ENCODE measurements around the gene EOGT.

EOGT gene

DNA sequence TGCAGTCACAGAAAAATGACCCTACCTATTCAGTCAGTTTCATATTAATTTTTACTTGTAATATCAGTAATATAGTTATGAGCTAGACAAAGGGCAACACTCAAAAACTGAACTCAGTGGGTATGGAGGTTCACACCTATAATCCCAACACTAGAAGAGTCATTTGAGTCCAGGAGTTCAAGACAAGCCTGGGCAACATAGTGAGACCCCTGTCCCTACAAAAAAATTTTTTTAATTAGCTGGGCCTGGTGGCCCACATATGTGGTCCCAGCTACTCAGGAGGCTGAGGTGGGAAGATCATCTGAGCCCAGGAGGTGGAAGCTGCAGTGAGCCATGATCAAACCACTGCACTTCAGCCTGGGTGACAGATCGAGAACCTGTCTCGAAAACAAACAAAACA, 35.5 kb upstream of the EOGT start:
- no peak for TF ChIP-seq CTCF (IDR thresholded peaks at IDR 0.05; ENCODE audit: extremely low read depth, insufficient read depth, missing control alignments)
- DNase-seq (ENCODE audit: low spot score): no peak
- in situ Hi-C loops (cut with MboI; ENCODE audit: low pct_unique_long_range_greater_than_20kb, low sequenced_read_pairs, unreplicated experiment): no loop called here

- TF ChIP-seq CTCF (IDR thresholded peaks at IDR 0.05; ENCODE audit: extremely low read depth, insufficient read depth, missing control alignments): no peak
- in situ Hi-C loops (cut with MboI; ENCODE audit: low pct_unique_long_range_greater_than_20kb, low sequenced_read_pairs, unreplicated experiment): no loop called here
- no peak for DNase-seq (ENCODE audit: low spot score)
These were observed 31.1 kb upstream of the EOGT start for GRCh38 chr3:69044608-69045007.

DNA sequence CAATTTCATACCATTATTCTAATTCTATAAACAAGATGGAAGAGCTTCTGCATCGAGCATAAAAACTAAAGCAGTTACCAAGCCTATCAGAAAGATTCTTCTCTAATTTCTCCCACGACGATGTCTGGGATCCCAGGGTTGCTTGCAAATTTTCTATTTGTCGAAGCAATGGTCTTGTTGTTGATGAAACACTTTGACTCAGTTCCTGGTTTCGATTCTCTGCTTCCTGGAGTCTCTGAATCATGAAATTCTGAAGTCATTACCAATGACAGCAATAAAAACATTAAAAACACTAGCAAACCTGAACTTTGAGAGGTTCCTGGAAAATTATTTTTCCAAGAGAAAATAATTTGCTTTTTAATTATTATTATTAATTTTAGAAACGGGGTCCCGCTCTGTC, 20.0 kb upstream of the EOGT start:
- no peak for TF ChIP-seq CTCF (IDR thresholded peaks at IDR 0.05; ENCODE audit: extremely low read depth, insufficient read depth, missing control alignments)
- no peak for DNase-seq (ENCODE audit: low spot score)
- in situ Hi-C loops (cut with MboI; ENCODE audit: low pct_unique_long_range_greater_than_20kb, low sequenced_read_pairs, unreplicated experiment): no loop called here

DNA sequence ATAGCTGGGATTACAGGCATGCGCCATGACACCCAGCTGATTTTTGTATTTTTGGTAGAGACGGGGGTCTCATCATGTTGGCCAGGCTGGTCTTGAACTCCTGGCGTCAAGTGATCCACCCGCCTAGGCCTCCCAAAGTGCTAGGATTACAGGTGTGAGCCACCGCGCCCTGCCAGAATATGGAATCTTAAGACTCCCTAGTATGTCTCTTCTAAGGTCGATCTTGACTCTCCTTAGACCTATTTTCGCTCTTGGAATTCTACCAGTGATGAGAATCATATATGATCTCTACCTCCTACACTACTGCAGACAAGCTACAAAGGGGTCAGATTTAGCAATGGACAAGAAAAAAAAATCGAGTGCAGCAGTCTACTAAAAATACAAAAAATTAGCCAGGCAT, 19.3 kb upstream of the EOGT start:
- in situ Hi-C loops (cut with MboI; ENCODE audit: low pct_unique_long_range_greater_than_20kb, low sequenced_read_pairs, unreplicated experiment): no loop called here
- no peak for TF ChIP-seq CTCF (IDR thresholded peaks at IDR 0.05; ENCODE audit: extremely low read depth, insufficient read depth, missing control alignments)
- no peak for DNase-seq (ENCODE audit: low spot score)

DNA sequence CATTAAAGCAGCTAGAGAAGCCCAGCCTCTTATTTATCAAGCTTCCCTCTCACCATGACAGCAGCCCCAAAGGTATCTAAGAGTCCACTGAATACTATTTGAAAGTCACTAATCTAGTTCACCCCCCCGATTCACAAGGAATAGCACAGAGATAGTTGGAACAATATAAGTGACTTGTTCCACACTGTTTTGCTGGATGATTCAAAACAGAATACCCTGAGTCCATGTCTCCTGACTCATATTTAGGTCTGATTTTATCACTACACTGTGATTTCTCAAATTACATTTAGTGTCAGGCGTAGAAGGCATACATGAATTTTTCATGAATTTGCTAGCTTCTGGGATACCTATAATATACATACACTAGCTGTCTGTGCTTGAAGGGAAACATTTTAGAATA, 18.7 kb upstream of the EOGT start:
- no peak for DNase-seq (ENCODE audit: low spot score)
- in situ Hi-C loops (cut with MboI; ENCODE audit: low pct_unique_long_range_greater_than_20kb, low sequenced_read_pairs, unreplicated experiment): no loop called here
- no peak for TF ChIP-seq CTCF (IDR thresholded peaks at IDR 0.05; ENCODE audit: extremely low read depth, insufficient read depth, missing control alignments)

- DNase-seq (ENCODE audit: low spot score): no peak
- in situ Hi-C loops (cut with MboI; ENCODE audit: low pct_unique_long_range_greater_than_20kb, low sequenced_read_pairs, unreplicated experiment): no loop called here
- no peak for TF ChIP-seq CTCF (IDR thresholded peaks at IDR 0.05; ENCODE audit: extremely low read depth, insufficient read depth, missing control alignments)
These were observed 18.2 kb upstream of the EOGT start for GRCh38 chr3:69031635-69032034.

DNA sequence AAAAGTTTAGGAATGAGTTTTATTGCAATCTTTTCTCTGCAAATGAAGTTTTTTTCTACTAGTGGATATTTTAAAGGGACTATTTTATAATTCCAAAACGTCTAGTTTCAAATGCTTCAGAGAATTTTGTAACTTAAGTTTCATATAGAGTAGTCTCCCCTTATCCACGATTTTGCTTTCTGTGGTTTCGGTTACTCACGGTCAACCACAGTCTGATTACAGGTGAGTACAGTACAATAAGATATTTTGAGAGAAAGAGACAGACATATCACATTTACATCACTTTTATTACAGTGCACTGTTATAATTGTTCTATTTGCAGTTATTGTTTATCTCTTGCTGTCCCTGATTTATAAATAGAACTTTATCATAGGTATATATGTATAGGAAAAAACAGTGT, 7.4 kb upstream of the EOGT start:
- in situ Hi-C loops (cut with MboI; ENCODE audit: low pct_unique_long_range_greater_than_20kb, low sequenced_read_pairs, unreplicated experiment): no loop called here
- no peak for DNase-seq (ENCODE audit: low spot score)
- no peak for TF ChIP-seq CTCF (IDR thresholded peaks at IDR 0.05; ENCODE audit: extremely low read depth, insufficient read depth, missing control alignments)

All from GM13977 (cell line).